Astrocyte of the hippocampus (primary cell): Measurements from ENCODE around the gene ADAMTSL3.
"Not testable (repeated sequence)": the region's sequence is repeated elsewhere in the genome, so short reads cannot be mapped to it uniquely, and the experiment has no call there.

ENCODE experiments used
- DNase-seq: peaks from one replicate; pipeline ENCODE4 v3.0.0; 2011; ENCODE audit warnings: low read depth, low spot score

ADAMTSL3 gene

DNA sequence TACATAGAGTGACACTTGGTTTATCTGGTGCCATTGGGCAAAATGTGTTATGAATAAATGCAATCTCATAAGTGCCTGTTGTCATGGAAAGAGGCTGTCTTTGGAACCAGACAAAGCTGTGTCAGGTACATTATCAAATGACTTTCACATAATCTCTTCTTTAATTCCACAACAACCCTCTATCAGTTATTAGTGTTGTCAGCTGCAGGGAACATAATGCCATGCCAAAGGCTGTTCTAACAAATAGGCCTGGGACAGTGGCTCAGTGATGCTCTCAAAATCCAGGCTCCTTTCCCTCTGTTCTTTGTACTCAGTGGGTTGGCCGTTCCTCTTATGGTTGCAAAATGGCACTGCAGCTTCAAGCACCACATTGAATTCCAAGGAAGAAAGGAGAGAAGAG, 91.8 kb downstream of the ADAMTSL3 start:
- no peak for DNase-seq

DNA sequence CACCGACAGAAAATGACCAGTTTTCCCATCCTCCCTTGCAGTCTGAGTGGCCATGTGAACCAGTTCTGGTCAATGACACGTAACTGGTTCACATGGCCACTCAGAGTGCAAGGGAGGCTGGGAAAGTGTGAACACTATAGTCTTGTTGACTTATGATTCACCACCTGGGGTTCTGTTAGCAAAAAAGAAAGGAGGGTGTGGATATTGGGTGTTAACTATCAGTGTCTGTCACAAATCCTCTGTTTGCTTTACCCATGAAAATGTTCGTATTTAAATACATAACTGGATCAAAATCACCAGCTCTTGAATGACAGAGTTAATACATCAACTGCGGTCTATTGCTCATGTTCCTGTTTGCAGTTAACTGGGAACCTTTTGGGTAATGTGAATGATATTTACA, 92.3 kb downstream of the ADAMTSL3 start:
- no peak for DNase-seq

DNA sequence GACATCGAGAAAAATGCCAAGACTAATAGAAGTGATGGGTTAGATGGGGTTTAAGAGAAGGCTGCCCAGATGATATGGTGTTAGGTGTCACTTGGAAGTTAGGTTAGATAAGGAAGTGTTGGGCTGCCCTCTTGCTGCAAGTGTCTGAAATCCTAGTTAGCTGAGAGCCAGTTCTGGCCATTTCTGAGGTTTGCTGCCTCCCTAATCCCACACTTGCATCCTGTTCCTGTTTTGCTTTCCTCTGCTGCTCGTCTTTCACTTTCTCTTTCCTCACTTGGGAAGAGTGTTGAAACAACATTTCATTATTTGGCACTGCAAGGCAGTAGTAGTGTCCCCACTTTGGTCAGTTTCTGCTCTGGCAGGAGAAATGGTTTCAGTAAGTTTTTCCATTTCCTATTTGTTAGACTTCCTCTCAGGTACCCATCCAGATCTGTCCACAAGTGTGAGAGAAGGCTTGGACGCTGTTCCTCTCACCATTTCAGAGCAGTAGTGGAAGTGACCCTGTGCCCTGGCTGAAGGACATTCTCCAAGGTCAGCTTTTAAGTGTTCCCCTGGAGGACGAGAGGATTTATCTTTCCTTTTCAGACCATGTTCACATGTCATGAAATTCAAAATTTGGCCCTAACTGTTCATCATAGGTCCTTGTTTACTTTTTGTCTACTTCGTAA, 93.3 kb downstream of the ADAMTSL3 start:
- peak; percentile 69 for DNase-seq

DNA sequence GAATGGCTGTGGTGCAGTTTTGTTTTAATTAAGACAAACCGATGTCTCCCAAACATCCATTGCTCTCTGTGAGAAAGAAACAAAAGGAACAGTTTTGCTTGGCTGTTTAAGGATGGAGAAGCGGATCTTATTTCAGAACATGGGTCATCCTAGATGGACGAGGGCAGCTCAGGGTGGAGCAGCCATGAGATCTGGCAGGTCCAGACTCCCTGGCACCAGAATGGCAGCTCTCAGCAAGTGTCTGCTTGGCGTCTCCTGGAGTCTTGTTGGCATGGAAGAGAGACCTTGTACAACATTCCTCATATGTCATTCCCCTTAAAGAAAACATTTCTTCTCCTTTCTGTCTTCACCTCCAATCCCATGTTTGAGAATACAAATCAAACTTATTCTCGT, 93.8 kb downstream of the ADAMTSL3 start:
- no peak for DNase-seq

DNA sequence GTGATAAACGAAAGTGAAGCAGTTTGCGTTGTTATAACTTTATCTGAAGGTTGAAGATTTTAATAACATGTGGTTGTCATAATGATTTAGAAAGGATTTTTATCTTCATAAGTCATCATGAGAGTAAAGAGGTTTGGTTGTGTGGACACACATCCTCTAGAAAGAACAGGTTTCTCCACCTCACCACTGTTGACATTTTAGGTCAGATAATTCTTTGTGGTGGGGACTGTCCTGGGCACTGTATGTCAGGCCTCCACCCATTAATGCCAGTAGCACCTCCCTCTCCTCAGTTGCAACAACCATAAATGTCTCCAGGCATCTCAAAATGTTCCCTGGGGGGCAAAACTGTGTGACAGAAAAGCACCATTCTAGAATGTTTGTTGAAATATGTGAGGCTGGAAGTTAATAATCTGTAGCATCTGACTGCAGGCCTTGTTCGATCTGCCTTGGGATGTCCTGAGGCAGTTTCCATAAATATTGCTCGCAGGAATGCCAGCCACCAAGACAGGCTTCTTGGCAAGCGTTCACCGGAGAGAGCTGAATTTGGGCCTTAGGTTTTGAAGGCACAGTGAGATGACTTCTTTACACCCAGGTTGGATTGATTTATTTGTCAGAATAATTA, 100.1 kb downstream of the ADAMTSL3 start:
- DNase-seq = no peak

DNA sequence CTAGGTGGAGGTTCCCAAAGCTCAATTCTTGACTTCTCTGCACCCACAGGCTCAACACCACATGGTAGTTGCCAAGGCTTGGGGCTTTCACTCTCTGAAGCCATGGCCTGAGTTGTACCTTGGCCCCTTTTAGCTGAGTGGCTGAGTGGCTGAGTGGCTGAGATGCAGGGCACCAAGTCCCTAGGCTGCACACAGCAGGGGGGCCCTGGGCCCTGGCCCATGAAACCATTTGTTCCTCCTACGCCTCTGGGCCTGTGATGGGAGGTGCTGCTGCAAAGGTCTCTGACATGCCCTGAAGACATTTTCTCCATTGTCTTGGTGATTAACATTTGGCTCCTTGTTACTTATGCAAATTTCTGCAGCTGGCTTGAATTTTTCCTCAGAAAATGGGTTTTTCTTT, 103.4 kb downstream of the ADAMTSL3 start:
- DNase-seq = not testable (repeated sequence)

DNA sequence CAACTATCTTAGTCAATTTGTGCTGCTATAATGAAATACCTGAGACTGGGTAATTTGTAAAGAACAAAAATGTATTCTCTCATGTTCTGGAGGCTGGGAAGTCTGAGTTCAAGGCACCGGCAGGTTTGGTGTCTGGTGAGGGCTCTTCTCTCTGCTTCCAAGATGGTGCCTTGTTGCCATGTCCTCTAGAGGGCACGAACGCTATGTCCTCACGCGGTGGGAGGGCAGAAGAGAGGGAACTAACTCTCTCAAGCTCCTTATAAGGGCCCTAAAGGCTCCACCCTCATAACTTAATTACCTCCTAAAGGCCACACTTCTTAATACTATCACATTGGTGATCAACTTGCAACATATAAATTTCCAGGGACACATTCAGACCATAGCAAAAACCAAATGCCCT, 108.4 kb downstream of the ADAMTSL3 start:
- no peak for DNase-seq

DNA sequence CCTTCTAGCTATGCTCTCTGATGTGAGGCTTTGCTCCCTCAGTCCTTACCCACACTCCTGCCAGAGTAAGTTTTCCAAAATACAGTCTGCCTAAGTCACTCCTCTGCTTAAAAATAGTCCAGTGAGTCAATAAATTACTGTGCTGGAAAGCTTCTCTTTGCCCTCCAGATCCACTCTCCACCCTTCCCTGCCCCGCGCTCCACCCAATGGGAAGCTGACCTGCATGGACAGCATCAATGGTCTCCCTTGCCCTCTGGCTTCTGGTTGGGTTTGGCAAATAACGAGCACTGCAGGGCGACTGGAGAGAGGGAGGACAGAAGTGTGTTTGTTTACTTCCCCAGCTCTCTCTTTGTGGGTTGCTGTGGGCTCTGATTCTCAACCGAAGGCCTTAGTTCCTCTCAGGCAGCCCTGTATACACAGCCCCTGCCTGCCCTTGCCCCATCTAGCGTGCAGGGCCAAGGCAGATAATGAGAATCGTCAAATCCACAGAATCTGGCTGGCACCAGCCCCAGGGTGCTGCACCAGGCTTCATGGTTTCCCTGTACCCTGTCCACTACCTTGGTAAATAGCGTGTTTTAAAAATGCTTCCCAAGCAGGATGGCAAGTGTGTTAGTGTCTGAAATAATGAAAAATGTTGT, 110.4 kb downstream of the ADAMTSL3 start:
- peak; percentile 15 for DNase-seq

DNA sequence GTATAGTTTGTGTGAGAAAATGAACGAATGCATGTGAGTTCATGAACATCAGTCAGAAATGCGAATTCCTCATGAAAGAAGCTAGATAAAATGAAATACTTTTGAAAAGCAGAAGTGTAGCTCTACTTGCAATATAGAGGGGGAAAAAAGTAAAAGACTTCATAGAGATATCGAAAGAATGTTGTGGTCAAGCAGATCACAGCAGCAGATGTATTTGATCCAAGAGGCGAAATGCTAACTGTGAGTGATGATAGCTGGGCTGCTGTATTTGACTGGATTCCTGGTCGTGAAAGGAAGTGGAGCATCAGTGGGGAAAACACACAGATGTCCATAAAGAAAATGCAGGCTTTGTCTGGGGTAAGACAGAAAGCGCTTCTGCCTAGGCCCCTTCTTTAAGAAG, 112.4 kb downstream of the ADAMTSL3 start:
- peak; percentile 42 for DNase-seq

DNA sequence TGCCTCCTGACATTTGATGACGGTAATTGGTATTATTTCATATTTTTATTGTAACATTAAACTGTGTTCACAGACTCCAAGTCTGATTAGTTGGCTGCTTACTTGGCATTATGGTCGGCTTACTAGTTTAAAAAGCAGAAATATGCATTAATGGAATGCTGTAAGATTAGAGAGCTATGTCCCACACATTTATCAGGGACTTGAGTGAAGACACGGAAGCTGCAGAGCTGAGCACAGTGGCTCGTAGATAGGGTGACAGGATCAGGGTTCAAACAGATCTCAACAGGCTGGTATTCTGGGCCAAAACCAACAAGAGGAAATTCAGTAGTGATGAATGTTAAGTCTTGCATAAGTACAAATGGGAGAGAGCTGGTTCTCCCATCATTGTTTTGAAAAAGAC, 113.8 kb downstream of the ADAMTSL3 start:
- DNase-seq = peak; percentile 36

DNA sequence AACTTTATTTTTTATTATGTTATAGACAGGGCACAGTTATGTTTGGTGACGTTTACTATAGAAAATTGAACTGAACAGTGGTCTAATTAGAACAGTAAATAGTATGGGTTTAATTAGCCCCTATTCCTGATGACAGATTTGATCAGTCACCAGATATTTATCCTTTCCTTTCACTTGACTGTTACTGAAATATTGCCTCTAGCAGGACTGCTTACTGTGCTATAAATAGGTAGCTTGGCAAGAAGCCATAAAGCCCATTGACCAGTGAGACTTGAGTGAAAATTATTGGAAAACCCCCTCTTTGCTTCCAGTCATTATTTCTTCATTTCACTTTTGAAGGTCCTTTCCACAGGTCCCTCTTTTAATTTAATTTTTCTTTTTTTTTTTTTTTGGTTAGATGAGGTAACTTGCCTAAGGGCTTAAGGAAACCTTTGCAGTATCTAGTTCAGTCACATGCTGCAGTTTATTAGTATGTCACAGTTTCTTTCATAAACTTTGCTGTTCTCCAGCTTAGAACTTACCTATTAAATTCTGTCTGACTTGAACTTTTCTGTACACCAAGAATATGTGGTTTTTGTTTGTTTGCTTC, 115.6 kb downstream of the ADAMTSL3 start:
- DNase-seq = no peak

DNA sequence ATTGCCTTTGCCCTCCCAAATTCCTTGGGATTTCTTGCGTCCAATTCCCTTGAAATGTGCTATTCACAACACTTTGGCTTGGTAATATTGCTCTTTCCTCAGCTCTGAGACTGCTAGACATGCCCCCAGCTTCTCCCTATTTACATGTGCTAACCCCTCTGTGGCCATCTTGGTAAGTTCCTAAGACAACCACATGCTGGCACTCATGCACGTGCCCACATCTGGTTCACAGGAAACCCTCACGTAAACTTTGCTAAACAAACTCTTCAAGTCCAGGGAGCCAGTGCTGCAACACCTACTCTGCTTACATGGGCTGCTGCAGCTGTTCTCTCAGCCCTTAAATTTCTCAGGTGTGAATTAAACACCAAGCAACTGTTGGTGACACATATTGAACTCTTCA, 121.8 kb downstream of the ADAMTSL3 start:
- no peak for DNase-seq

DNA sequence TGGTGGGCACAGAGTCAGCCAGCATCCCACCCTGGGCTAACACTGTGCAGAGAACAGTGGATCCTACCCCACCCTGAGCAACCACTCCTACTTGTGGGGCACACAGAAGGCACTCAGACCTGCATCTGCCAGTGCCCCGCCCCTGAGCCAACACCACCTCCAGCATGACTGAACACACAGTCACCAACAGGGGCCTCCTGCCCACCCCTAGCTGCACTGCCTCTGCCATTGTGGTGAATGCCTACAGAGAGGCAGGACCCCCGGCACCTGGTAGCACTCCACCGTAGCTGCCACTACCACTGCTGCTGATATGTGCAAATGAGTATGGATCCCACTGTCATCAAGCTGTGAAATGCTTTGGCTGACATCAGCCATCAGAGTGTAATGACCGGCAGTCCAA, 123.1 kb downstream of the ADAMTSL3 start:
- no peak for DNase-seq

DNA sequence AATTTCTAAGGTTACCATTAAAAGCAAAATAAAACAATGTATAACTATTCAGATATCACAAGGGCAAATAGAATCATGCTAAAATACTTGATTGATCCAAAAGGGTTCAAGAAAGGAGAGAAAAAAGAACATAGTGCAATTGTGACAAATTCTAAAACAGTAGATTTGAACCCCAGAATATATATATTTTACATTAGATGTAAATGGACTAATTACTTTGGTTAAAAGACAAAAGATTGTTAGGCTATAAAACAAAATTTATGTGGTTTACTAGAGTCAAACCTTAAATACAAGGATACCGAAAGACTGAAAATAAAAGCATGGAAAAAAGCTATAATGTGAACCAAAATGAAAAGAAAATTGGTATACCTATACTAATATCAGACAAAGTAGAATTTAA, 129.3 kb downstream of the ADAMTSL3 start:
- DNase-seq = no peak

DNA sequence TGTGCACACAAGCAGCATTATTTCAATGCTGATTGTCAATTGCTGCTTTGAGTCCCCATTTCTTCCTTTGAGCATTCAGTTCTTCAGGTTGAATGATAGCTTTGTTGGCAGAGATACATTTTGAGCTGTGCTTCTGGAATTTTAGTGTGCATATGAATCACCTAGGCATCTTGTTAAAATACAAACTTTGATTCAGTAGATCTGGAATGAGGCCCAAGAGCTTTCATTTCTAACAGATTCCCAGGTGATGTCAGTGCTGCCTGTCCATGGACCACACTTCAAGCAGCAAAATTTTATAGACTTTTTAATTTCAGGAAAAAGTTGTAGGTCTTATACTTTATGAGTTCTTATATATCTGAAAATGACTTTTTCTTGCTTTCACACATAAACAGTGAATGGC, 131.1 kb downstream of the ADAMTSL3 start:
- peak; percentile 88 for DNase-seq

DNA sequence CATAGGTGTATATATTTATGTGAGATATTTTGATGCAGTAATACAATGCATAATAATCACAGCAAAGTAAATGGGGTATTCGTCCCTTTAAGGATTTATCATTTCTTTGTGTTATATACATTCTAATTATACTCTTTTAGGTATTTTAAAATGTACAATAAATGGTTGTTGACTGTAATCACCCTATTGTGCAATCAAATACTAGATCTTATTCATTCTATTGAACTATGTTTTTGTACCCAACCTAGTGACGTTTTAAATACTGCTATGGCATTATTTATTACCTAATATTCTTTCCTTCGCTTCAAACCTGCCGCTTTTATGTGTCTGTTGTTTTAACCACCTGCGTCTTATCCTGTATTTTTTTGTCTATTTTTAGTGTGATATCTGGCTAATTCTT, 132.4 kb downstream of the ADAMTSL3 start:
- DNase-seq = no peak

DNA sequence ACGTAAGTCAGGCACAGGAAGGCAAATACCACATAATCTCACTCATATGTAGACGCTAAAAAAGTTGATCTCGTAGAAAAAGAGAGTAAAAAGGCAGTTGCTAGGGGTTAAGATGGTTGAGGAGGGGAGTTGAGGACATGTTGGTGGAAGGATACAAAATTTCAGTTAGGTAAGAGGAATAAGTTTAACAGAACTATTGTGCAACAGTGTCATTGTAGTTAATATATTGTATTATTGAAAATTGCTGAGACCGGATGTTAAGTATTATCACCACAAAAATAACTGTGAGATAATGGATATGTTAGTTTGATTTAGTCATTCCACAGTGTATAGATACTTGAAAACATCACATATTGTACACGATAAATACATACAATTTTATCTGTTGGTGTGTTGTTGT, 139.1 kb downstream of the ADAMTSL3 start:
- DNase-seq = no peak

DNA sequence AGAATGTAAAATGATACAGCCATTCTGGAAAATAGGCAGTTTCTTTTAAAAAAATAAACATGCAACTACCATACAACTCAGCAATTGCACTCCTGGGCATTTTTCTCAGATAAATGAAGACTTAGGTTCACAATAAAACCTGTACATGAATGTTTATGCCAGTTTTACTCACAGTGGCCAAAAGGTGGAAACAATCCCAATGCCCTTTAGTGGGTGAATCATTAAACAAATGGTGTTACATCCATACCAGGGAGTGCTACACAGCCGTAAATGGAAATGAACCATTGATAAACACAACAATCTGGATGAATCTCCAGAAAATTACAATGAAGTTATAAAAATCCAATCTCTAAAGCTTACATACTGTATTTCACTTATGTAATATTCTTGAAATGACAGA, 140.3 kb downstream of the ADAMTSL3 start:
- DNase-seq = no peak

DNA sequence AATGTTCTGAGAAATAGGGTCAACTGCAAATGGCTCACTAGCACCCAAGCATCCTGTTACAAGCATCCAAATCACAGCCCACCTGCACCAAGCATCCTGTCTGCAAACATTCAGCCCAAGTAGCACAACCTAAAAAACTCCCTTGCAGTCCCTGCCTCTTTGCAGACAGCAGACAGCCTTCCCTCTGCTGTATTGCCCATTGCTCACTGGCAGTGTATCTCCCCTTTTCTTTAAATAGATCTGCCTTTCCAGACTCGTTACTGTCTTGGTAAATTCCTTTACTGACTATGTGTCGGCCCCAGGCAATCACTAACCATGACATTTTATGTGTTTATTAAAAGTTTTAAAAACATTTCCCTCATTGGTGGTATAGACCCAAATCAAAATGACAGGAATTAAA, 155.4 kb downstream of the ADAMTSL3 start:
- no peak for DNase-seq

DNA sequence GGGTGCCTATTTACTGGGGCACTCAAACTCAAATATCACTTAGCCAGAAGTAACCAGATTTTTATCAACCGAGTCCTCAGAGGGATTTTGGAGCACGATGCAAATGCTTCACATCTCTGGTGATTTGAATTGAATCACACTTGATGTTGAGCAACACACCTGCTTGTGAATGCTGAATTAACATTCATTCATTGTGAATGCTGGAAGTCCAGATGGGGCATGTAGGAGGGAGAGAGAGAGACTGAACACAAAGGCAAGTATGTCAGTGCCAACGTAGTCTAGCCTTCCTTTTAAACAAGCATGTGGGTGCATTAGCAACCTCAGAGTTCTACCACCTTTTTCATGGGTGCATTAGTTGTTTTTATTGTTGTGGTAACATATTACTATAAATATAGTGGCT, 156.2 kb downstream of the ADAMTSL3 start:
- no peak for DNase-seq

DNA sequence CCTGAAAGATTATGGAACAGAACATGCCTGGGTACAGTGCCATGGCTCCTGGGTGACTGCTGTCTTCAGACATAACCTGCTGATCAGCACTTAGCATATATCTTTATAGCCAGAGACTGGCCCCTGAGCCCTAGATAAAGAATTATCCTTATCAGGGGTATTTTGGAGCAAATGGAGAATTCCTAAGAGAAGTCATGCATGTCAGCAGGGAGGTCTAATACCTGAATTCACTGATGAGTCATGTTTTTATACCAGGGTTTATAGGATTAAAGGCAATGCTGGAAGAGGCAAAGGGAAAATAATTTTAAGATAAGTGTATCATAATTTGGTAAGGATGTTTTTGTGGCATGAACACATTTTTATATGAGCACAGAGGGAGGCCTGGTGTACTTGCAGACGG, 159.8 kb downstream of the ADAMTSL3 start:
- peak; percentile 12 for DNase-seq

DNA sequence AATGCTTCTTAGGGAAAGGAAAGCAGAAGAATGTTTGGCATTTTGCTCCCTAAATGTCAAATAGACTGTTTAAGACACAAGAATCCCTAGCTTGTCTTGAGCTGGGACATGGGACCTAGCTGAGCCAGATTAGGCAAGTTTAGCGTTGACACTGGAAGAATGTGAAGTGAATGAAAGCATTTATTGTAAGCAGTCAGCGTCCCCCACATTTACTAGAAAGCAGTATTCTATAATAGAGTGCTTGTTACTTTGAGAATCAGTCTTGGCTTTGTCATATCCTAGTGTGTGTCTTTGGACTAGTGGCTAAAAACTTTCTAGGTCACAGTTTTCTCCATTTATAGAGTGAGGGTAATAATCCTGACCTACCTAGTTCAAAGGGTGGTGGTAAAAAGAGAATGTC, 161.6 kb downstream of the ADAMTSL3 start:
- DNase-seq = peak; percentile 17
